Heart right ventricle (tissue), 16 donors: ENCODE results near the gene BLOC1S4. TPM values are rescaled to one million over a fixed set of nuclear protein-coding genes. Genes with fewer than 3 reads are reported as not detected.

Experiments used
- ATAC-seq, 8 donors: fragments of 200-7000 bp; cut with Tn5 transposase; one replicate each; pipeline ENCODE4 v1.9.1; 2020; ENCODE audit warnings: mild to moderate bottlenecking in 8 of 8, moderate library complexity in 8 of 8, moderate number of reproducible peaks in 1 of 8
- DNase-seq, 2 donors: peaks; one replicate each; pipeline ENCODE4 v3.0.0-alpha.2; 2020
- H3K27ac ChIP-seq, 10 donors: fragments of 200-600 bp; sonication (generic) in 2 of 10; one replicate each; pipeline versions ENCODE4 v1.5.0 to v1.8.0; 2020 to 2022; ENCODE audit warnings: mild to moderate bottlenecking in 3 of 10
- H3K27me3 ChIP-seq, 7 donors: fragments of 200-600 bp; one replicate each; pipeline ENCODE4 v1.8.0; 2021 to 2022; ENCODE audit warnings: mild to moderate bottlenecking in 2 of 7
- H3K36me3 ChIP-seq, 9 donors: fragments of 200-600 bp; sonication (generic) in 1 of 9; one replicate each; pipeline versions ENCODE4 v1.5.0 to v1.8.0; 2020 to 2022; ENCODE audit warnings: mild to moderate bottlenecking in 2 of 9
- H3K4me1 ChIP-seq, 9 donors: fragments of 200-600 bp; sonication (generic) in 1 of 9; one replicate each; pipeline versions ENCODE4 v1.5.0 to v1.8.0; 2020 to 2022; ENCODE audit warnings: mild to moderate bottlenecking in 4 of 9
- H3K4me3 ChIP-seq, 10 donors: fragments of 200-600 bp; sonication (generic) in 2 of 10; one replicate each; pipeline versions ENCODE4 v1.5.0 to v1.8.0; 2020 to 2022; ENCODE audit warnings: mild to moderate bottlenecking in 7 of 10, moderate library complexity in 2 of 10
- H3K9me3 ChIP-seq, 11 donors: fragments of 200-600 bp in 10 of 11; sonication (generic) in 2 of 11; one replicate each; pipeline versions ENCODE4 v1.5.0 to v1.8.0; 2013 to 2022; ENCODE audit warnings: mild to moderate bottlenecking in 2 of 11, control low read depth in 1 of 11, moderate library complexity in 1 of 11
- CTCF ChIP-seq, 9 donors: fragments of 200-600 bp; sonication (generic) in 2 of 9; IDR thresholded peaks; one replicate each; pipeline versions ENCODE4 v1.5.0 to v1.8.0; 2021 to 2022; ENCODE audit warnings: antibody characterized with exemption in 9 of 9, mild to moderate bottlenecking in 5 of 9, moderate library complexity in 1 of 9
- WGBS, 2 donors: extraction: QIAGEN DNeasy Blood & Tissue Kit; methylation state at CpG; one replicate each; pipeline ENCODE4 v1.1.7; 2013; ENCODE audit warnings: inconsistent platforms in 1 of 2; 5-methylcytosine and 5-hydroxymethylcytosine counted together
- intact Hi-C, 10 donors: fragments of 100-400 bp; cut with DNase I; formaldehyde crosslinking; loops; one replicate each; pipeline versions ENCODE4 v1.11.1 to v1.14.2; 2022
- polyA plus RNA-seq, 2 donors: library from polyadenylated mRNA; stranded (reverse); fragments of 200-250 nt; gene quantifications; one replicate each; pipeline ENCODE4 v1.2.3, GENCODE V29; 2013
- total RNA-seq, 10 donors: library from RNA; stranded (reverse); fragmentation: NEBNext Ultra II Directional in 3 of 10; extraction: Animal tissue kit (Norgen Biotek cat#: 25700) in 3 of 10; gene quantifications; one replicate each; pipeline versions ENCODE4 v1.2.1 to v1.2.4, GENCODE V29; 2021 to 2023
- donor health status: Arrhythmogenic right ventricular cardiomyopathy.
- donor health status: ischemic (EF 13 %, LVEDD 7.1; RV severe dilation, severe dysfunction).
- donor health status: healthy with polysubstance abuse.
- donor health status: DM: no; HTN: yes; CAD: no.
- donor health status: DM: no; HTN: no; CAD: no.
- donor health status: ischemic (EF 25% LVEDD 6.9; RV normal size, moderate dysfunction).
- donor health status: ischemic (EF 25% LVEDD 5.7; RV mildly dilated, moderate dysfunction).
- donor health status: healthy.
- donor health status: DM: yes; HTN: yes; CAD: no.
- donor health status: Ischemic cardiomyopathy.
- donor health status: ischemic (EF 35%, LVEDD 5.7; RV mildly dilated, moderate dysfunction).
- donor health status: nonischemic (EF 11% LVEDD 7.7; RV severe dilation, severe dysfunction).
- donor health status: DM: yes; HTN: yes; CAD: no.
- donor health status: PGD.
- donor health status: ischemic (EF 29% LVEDD 5.4; RV normal size, mild dysfunction).
- donor health status: nonischemic (EF 23%, LVEDD 6.1; RV moderate dilation, normal function).

BLOC1S4 gene
- total and polyA plus RNA-seq, 12 donors: 4.4 to 10.2 (median 7.0) TPM

- Histone ChIP-seq H3K4me3 (peak overlapping the region in 4 of 10 donors; percentile 8 to 33 (median 14)), H3K4me1 (peaks cover 0 to 4% (median under 1%) of the 10 kb centered on the region in 9 donors), H3K27me3 (no peaks in the 10 kb centered on the region), H3K27ac (no peak overlapping the region), H3K9me3 (no peaks in the 10 kb centered on the region), H3K36me3 (no peaks in the 10 kb centered on the region)
- intact Hi-C loops: loop anchor here in 1 of 10 donors (10.0 kb wide), 1 partner anchor 347 kb away; no protein-coding TSS in a partner anchor
- no peak for TF ChIP-seq CTCF (IDR thresholded peaks at IDR 0.05)
- WGBS, 2 donors: 69 to 71% methylated on average over 30 to 31 of the region's 31 CpGs
- ATAC-seq (peak in 7 of 8 donors; percentile 23 to 59 (median 41)), DNase-seq (peak in 1 of 2 donors; percentile 31)
These were observed 11.3 kb downstream of the BLOC1S4 start for GRCh38 chr4:6727081-6727942.

- H3K9me3 ChIP-seq: no peaks in the 10 kb centered on the region
- WGBS, 2 donors: 59 to 66% methylated on average over 3 of the region's 3 CpGs
- no peak for TF ChIP-seq CTCF (IDR thresholded peaks at IDR 0.05)
- no peak for ATAC-seq
- H3K36me3 ChIP-seq: no peaks in the 10 kb centered on the region
- H3K4me3 ChIP-seq: no peak overlapping the region
- H3K27ac ChIP-seq: no peak overlapping the region
- DNase-seq: no peak
- intact Hi-C loops: loop anchor here in 1 of 10 donors (10.0 kb wide), 1 partner anchor 347 kb away; no protein-coding TSS in a partner anchor
- H3K27me3 ChIP-seq: no peaks in the 10 kb centered on the region
- H3K4me1 ChIP-seq: peaks cover 0 to 8% (median 6%) of the 10 kb centered on the region in 9 donors
These were observed 11.9 kb downstream of the BLOC1S4 start for GRCh38 chr4:6727943-6728250.

- ATAC-seq (no peak), DNase-seq (no peak)
- Histone ChIP-seq H3K4me3 (no peak overlapping the region), H3K36me3 (no peaks in the 10 kb centered on the region), H3K27ac (no peak overlapping the region), H3K4me1 (peaks cover 0 to 11% (median 8%) of the 10 kb centered on the region in 9 donors), H3K9me3 (no peaks in the 10 kb centered on the region), H3K27me3 (no peaks in the 10 kb centered on the region)
- intact Hi-C loops: loop anchor here in 1 of 10 donors (10.0 kb wide), 1 partner anchor 346 kb away; no protein-coding TSS in a partner anchor
- 79 to 84% methylated on average over 15 of the region's 15 CpGs for WGBS, 2 donors
- TF ChIP-seq CTCF (IDR thresholded peaks at IDR 0.05): no peak
These were observed 12.5 kb downstream of the BLOC1S4 start for GRCh38 chr4:6728320-6729029.

- intact Hi-C loops: loop anchor here in 1 of 10 donors (5.0 kb wide), 1 partner anchor 42 kb away; no protein-coding TSS in a partner anchor
- no peak for TF ChIP-seq CTCF (IDR thresholded peaks at IDR 0.05)
- ATAC-seq: no peak
- Histone ChIP-seq H3K36me3 (no peaks in the 10 kb centered on the region), H3K27ac (peak overlapping the region in 6 of 10 donors; percentile 3 to 55 (median 35)), H3K4me1 (peaks cover 0 to 11% (median 8%) of the 10 kb centered on the region in 9 donors), H3K27me3 (no peaks in the 10 kb centered on the region), H3K4me3 (no peak overlapping the region), H3K9me3 (no peaks in the 10 kb centered on the region)
- no peak for DNase-seq
- WGBS, 2 donors: 64 to 74% methylated on average over 20 of the region's 20 CpGs
These were observed 14.8 kb downstream of the BLOC1S4 start for GRCh38 chr4:6730603-6731317.
